Measurements from ENCODE around the gene SUGCT.
A peak's percentile ranks its signal among the peaks of the same experiment; 100 is the strongest.
"Not testable (repeated sequence)": the region's sequence is repeated elsewhere in the genome, so short reads cannot be mapped to it uniquely, and the experiment has no call there.

Gene SUGCT

DNA sequence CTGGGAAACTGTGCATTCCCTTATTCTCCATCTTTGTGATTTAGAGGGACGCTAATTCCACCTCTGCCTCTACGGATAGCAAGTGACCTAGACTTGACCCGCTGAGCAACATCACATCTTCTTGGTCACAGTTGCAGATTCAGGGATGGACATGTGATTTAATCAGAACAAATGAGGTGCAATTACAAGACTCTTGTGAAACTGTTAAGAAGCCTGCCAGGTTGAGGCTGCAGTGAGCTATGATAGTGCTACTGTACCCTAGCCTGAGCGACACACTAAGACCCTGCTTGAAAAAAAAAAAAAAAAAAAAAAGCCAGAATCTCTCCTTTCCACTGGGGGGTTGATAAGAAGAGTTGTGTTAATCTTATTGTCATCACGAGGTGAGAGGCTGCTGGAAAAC lies 14.8 kb upstream of the SUGCT start:
- DNase-seq (ENCODE audit: low read depth): no peak
- TF ChIP-seq, protein P1, sequence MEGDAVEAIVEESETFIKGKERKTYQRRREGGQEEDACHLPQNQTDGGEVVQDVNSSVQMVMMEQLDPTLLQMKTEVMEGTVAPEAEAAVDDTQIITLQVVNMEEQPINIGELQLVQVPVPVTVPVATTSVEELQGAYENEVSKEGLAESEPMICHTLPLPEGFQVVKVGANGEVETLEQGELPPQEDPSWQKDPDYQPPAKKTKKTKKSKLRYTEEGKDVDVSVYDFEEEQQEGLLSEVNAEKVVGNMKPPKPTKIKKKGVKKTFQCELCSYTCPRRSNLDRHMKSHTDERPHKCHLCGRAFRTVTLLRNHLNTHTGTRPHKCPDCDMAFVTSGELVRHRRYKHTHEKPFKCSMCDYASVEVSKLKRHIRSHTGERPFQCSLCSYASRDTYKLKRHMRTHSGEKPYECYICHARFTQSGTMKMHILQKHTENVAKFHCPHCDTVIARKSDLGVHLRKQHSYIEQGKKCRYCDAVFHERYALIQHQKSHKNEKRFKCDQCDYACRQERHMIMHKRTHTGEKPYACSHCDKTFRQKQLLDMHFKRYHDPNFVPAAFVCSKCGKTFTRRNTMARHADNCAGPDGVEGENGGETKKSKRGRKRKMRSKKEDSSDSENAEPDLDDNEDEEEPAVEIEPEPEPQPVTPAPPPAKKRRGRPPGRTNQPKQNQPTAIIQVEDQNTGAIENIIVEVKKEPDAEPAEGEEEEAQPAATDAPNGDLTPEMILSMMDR (conservative IDR thresholded peaks at IDR 0.05; ENCODE audit: low read depth, low read length): no peak
- H3K4me3 ChIP-seq (ENCODE audit: low read depth, low read length): no peak overlapping the region

DNA sequence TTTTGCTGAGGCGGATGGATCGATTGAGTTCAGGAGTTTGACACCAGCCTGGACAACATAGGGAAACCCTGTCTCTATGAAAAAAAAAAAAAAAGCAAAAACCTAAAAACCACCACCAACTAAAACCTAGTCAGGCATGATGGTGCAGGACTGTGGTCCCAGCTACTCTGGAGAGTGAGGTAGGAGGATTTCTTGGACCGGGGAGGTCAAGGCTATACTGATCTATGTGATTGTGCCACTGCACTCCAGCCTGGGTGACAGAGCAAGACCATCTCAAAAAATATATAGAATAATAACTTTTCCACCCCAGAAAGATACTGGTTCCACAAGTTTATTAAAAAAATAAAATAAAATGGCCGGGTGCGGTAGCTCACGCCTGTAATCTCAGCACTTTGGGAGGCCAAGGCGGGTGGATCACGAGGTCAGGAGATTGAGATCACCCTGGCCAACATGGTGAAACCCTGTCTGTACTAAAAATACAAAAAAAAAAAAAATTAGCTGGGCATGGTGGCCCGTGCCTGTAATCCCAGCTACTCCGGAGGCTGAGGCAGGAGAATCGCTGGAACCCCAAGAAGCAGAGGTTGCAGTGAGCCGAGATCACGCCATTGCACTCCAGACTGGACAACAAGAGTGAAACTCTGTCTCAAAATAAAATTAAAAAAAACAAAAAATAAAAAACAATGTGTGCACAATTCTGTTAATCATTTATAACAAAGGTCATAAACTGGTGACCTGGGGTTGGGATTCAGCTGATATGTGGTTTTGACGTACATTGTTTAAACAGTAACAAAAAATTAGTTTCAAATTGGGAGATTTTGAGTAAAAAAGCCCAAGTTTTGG lies 12.5 kb upstream of the SUGCT start:
- H3K4me3 ChIP-seq (ENCODE audit: low read depth, low read length); DNase-seq (ENCODE audit: low read depth): not testable (repeated sequence)

GRCh38 chr7:40122940-40123254 lies 11.9 kb upstream of the SUGCT start:
- no peak overlapping the region for H3K4me3 ChIP-seq (ENCODE audit: low read depth, low read length)
- TF ChIP-seq, protein P1 (conservative IDR thresholded peaks at IDR 0.05; ENCODE audit: low read depth, low read length): no peak
- no peak for DNase-seq (ENCODE audit: low read depth)

GRCh38 chr7:40133561-40134427 lies 1.0 kb upstream of the SUGCT start:
- peak; percentile 38 for DNase-seq (ENCODE audit: low read depth)
- H3K4me3 ChIP-seq (ENCODE audit: low read depth, low read length): peak overlapping the region; percentile 93
- TF ChIP-seq, protein P1 (conservative IDR thresholded peaks at IDR 0.05; ENCODE audit: low read depth, low read length): no peak

GRCh38 chr7:40135317-40135610 lies 459 bp downstream of the SUGCT start:
- TF ChIP-seq, protein P1 (conservative IDR thresholded peaks at IDR 0.05; ENCODE audit: low read depth, low read length): no peak
- H3K4me3 ChIP-seq (ENCODE audit: low read depth, low read length): peak overlapping the region; percentile 93
- DNase-seq (ENCODE audit: low read depth): peak; percentile 11

- no peak for DNase-seq (ENCODE audit: low read depth)
- TF ChIP-seq, protein P1 (conservative IDR thresholded peaks at IDR 0.05; ENCODE audit: low read depth, low read length): no peak
Observed at GRCh38 chr7:40137563-40137962, 2.8 kb downstream of the SUGCT start.

GRCh38 chr7:40138973-40139372 lies 4.2 kb downstream of the SUGCT start:
- TF ChIP-seq, protein P1 (conservative IDR thresholded peaks at IDR 0.05; ENCODE audit: low read depth, low read length): no peak
- DNase-seq (ENCODE audit: low read depth): no peak
- H3K4me3 ChIP-seq (ENCODE audit: low read depth, low read length): no peak overlapping the region

More at GRCh38 chr7:40137563-40137962, 2.8 kb downstream of the SUGCT start:
- no peak overlapping the region for H3K4me3 ChIP-seq (ENCODE audit: low read depth, low read length)

GRCh38 chr7:40139891-40140290 lies 5.1 kb downstream of the SUGCT start:
- not testable (repeated sequence) for DNase-seq (ENCODE audit: low read depth); H3K4me3 ChIP-seq (ENCODE audit: low read depth, low read length)

DNA sequence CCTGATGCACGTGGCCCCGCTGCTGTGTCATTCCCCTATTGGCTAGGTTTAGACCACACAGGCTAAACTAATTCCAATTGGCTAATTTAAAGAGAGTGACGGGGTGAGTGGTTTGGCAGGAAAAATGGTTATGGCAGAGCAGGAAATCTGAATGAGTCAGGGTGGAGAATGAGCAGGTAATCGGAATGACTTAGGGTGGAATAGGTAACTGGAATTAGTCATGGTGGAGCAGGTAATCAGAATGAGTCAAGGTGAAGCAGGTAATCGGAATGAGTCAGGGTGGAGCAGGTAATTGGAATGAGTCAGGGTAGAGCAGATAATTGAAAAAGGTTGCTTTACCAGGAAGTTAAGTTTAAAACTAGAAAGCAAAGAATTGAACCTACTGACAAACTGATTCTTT lies 7.1 kb downstream of the SUGCT start:
- not testable (repeated sequence) for DNase-seq (ENCODE audit: low read depth); H3K4me3 ChIP-seq (ENCODE audit: low read depth, low read length)

DNA sequence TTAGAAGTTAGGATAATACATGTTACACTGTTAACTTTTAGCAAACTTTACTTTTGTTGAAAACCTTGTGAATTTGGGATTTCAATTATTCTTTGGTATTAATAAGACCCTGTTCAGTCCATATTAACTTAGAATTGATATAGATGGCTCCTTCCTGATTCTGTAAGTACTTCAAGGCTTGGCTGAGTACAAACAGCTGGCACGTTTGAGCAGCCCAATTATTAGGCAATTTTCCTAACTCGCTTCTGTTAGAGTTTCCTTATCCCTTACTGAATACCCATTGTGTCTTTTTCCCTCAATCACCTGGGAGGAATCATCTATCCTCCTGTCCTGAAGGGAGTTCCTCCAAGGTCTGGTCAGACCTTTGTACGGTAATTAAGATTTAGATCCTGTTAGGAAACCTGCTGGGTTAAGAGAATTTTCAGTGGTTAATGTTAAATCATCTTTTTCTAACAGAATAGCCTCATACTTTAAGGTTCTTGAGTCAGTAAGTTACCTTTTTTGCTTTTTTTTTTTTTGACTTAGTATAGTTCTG lies 10.9 kb downstream of the SUGCT start:
- not testable (repeated sequence) for DNase-seq (ENCODE audit: low read depth)

More for the DNA sequence above, 10.9 kb downstream of the SUGCT start:
- H3K4me3 ChIP-seq (ENCODE audit: low read depth, low read length): not testable (repeated sequence)

All from choroid plexus epithelial cell (primary cell).